Smooth muscle cell (in vitro differentiated cells): ENCODE results near the gene DENND4A. TPM values are rescaled to one million over a fixed set of nuclear protein-coding genes. Genes with fewer than 3 reads are reported as not detected.

Source experiments
- DNase-seq: peaks from one replicate; lab custom pipeline; 2025; ENCODE audit not compliant: unreplicated experiment; lab: John Stamatoyannopoulos, UW
- H2AFZ ChIP-seq: fragments of 200-600 bp; sonication (generic); 2 replicates; pipeline ENCODE4 v1.6.0; 2016; ENCODE audit warnings: antibody characterized with exemption, low read depth, mild to moderate bottlenecking
- H3F3A ChIP-seq: fragments of 200-600 bp; sonication (generic); 2 replicates; pipeline ENCODE4 v1.6.0; 2017; ENCODE audit warnings: antibody characterized with exemption, low read depth
- H3K27ac ChIP-seq: fragments of 200-600 bp; sonication (generic); 2 replicates; pipeline ENCODE4 v1.5.1; 2016; ENCODE audit warnings: low read depth, mild to moderate bottlenecking
- H3K27me3 ChIP-seq: fragments of 200-600 bp; sonication (generic); 2 replicates; pipeline ENCODE4 v1.6.1; 2016; ENCODE audit warnings: low read depth, mild to moderate bottlenecking
- H3K36me3 ChIP-seq: fragments of 200-600 bp; sonication (generic); 2 replicates; pipeline ENCODE4 v1.5.1; 2016; ENCODE audit warnings: low read depth
- H3K4me1 ChIP-seq: fragments of 200-600 bp; sonication (generic); 2 replicates; pipeline ENCODE4 v1.5.1; 2016; ENCODE audit warnings: low read depth
- H3K4me2 ChIP-seq: fragments of 200-600 bp; sonication (generic); 2 replicates; pipeline ENCODE4 v1.6.0; 2016; ENCODE audit warnings: mild to moderate bottlenecking
- H3K4me3 ChIP-seq: fragments of 200-600 bp; sonication (generic); 2 replicates; pipeline ENCODE4 v1.5.1; 2016; ENCODE audit warnings: mild to moderate bottlenecking
- H3K79me2 ChIP-seq: fragments of 200-600 bp; sonication (generic); 2 replicates; pipeline ENCODE4 v1.6.0; 2016; ENCODE audit warnings: low read depth, mild to moderate bottlenecking
- H3K9ac ChIP-seq: fragments of 200-600 bp; sonication (generic); 2 replicates; pipeline ENCODE4 v1.6.0; 2016; ENCODE audit warnings: low read depth
- H3K9me3 ChIP-seq: fragments of 200-600 bp; sonication (generic); replicated peaks from 2 replicates; pipeline ENCODE4 v1.5.1; 2016; ENCODE audit warnings: low read depth
- H4K20me1 ChIP-seq: fragments of 200-600 bp; sonication (generic); 2 replicates; pipeline ENCODE4 v1.6.0; 2016; ENCODE audit warnings: low read depth
- WGBS: methylation state at CpG from one replicate; pipeline ENCODE4 v1.1.7; 2016; ENCODE audit warnings: low lambda C conversion rate; 5-methylcytosine and 5-hydroxymethylcytosine counted together
- polyA plus RNA-seq: library from polyadenylated mRNA; unstranded; fragments of >200 nt; fragmentation: Nextera tagmentation; extraction: Ambion mirVana; gene quantifications from 2 replicates; pipeline ENCODE4 v1.2.1, GENCODE V29; 2016
- total RNA-seq: library from RNA; depleted of rRNA; stranded (reverse); fragments of >200 nt; gene quantifications from 2 replicates; pipeline ENCODE4 v1.2.3, GENCODE V29; 2014
- TF ChIP-seq, protein P1 (sequence below): fragments of 200-600 bp; sonication (generic); IDR thresholded peaks from 2 replicates; pipeline ENCODE4 v1.5.1; 2017; ENCODE audit warnings: borderline replicate concordance, mild to moderate bottlenecking, antibody characterized with exemption; ENCODE audit not compliant: insufficient read depth, poor library complexity, severe bottlenecking

Gene DENND4A
- total and polyA plus RNA-seq, 2 experiments from 2014 or later = 3.4 to 16.5 TPM

DNA sequence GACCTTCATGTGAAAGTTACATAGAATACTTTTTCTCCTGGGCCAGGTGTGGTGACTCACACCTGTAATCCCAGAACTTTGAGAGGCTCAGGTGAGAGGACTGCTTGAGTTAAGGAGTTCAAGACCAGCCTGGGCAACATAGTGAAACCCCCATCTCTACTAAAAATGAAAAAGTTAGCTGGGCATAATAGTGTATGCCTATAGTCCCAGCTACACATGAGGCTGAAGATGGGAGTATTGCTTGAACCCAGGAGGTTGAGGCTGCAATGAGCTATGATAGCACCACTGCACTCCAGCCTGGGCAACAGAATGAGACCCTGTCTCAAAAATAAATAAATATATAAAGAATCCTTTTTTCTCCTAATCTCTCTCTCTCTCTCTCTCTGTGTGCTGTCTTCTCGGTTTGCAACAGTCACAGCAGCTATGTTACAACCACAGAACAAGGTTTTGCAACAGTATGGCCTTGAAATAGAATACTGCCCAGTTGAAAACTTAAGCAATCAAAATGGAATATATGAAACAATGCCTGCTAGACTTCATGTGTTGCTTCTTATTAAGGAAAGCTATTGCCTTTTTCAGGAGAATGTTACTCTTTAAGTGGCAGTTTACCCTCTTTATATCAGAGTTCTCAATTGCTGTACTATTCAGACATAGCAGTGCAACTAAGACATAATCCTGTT lies 12.3 kb upstream of the DENND4A start:
- TF ChIP-seq, protein P1, sequence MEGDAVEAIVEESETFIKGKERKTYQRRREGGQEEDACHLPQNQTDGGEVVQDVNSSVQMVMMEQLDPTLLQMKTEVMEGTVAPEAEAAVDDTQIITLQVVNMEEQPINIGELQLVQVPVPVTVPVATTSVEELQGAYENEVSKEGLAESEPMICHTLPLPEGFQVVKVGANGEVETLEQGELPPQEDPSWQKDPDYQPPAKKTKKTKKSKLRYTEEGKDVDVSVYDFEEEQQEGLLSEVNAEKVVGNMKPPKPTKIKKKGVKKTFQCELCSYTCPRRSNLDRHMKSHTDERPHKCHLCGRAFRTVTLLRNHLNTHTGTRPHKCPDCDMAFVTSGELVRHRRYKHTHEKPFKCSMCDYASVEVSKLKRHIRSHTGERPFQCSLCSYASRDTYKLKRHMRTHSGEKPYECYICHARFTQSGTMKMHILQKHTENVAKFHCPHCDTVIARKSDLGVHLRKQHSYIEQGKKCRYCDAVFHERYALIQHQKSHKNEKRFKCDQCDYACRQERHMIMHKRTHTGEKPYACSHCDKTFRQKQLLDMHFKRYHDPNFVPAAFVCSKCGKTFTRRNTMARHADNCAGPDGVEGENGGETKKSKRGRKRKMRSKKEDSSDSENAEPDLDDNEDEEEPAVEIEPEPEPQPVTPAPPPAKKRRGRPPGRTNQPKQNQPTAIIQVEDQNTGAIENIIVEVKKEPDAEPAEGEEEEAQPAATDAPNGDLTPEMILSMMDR = no peak
- DNase-seq = no peak
- Histone ChIP-seq H3F3A (peaks cover 11% of the 10 kb centered on the region), H3K4me1 (no peaks in the 10 kb centered on the region), H3K9ac (no peak overlapping the region), H3K27me3 (no peaks in the 10 kb centered on the region), H3K9me3 (no peaks in the 10 kb centered on the region), H3K27ac (peak overlapping the region; percentile 42), H2AFZ (peak overlapping the region; percentile 20), H3K4me2 (peak overlapping the region; percentile 2), H3K79me2 (no peaks in the 10 kb centered on the region), H3K4me3 (no peak overlapping the region), H3K36me3 (no peaks in the 10 kb centered on the region), H4K20me1 (no peaks in the 10 kb centered on the region)
- 4% methylated on average over 1 of the region's 1 CpG for WGBS

DNA sequence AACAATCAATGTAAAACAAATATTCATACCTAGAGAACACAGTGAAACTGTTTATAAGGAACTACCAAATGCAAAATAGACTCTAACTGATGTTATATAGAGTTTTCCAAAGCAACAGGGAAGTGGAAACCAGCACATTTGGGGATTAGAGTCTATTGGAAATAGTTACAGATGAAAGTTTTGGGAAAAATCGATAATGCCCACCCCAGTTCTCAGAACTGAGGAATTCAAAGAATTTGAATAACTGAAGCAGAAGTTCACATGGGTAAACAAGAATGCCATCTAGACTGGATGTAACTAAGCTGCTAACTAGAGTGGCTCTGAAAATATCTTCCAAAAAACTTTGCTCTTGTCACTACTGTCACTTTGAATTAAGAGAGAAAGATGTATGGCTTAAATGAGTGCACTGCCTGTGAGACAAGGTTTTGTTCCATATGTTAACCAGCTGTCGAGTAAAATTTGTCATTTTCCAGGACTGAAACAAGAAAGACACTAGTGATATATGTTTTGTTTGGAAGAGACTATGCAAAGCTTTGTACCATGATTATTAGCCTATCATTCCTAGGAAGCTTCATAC lies 9.2 kb upstream of the DENND4A start:
- Histone ChIP-seq H3K36me3 (no peaks in the 10 kb centered on the region), H3K27me3 (no peaks in the 10 kb centered on the region), H3K9me3 (no peaks in the 10 kb centered on the region), H3K79me2 (no peaks in the 10 kb centered on the region), H3K4me1 (peaks cover 7% of the 10 kb centered on the region), H3F3A (peaks cover 11% of the 10 kb centered on the region), H4K20me1 (no peaks in the 10 kb centered on the region), H3K4me3 (no peak overlapping the region), H3K9ac (no peak overlapping the region), H3K4me2 (no peak overlapping the region), H2AFZ (no peak overlapping the region), H3K27ac (no peak overlapping the region)
- WGBS = 83% methylated on average over 2 of the region's 2 CpGs
- DNase-seq = no peak
- TF ChIP-seq, protein P1 = no peak

DNA sequence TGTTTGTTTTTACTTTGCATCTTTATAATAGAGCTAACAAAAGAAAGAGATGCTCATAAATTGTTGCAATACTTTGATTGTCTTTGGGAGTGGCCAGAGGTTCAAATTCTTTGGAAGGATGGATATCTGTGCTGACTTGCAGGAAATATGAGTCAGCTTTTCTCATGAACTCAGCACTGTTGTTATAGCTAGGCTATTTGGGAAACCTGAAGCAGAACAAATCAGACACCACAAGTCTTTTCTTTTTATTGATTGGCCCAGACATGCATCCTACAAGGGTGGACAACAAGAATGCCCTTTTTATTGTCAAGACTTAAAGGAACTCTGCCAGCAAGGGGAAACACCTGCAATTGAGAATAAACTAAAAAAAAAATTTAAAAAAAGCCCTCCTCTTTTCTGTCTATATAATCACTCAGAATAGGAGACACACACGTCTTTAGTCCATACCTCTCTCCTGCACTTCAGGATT lies 4.6 kb upstream of the DENND4A start:
- peaks cover 7% of the 10 kb centered on the region for H3K4me1 ChIP-seq
- H3K9me3 ChIP-seq = no peaks in the 10 kb centered on the region
- H3F3A ChIP-seq = no peaks in the 10 kb centered on the region
- TF ChIP-seq, protein P1 = no peak
- 46% methylated on average over 1 of the region's 1 CpG for WGBS
- peak overlapping the region; percentile 3 for H3K27ac ChIP-seq
- no peaks in the 10 kb centered on the region for H3K79me2 ChIP-seq
- no peak for DNase-seq
- no peaks in the 10 kb centered on the region for H3K27me3 ChIP-seq
- H3K36me3 ChIP-seq = no peaks in the 10 kb centered on the region
- no peak overlapping the region for H3K4me2 ChIP-seq
- no peak overlapping the region for H3K4me3 ChIP-seq
- H4K20me1 ChIP-seq = no peaks in the 10 kb centered on the region
- H3K9ac ChIP-seq = no peak overlapping the region
- H2AFZ ChIP-seq = no peak overlapping the region
